COLO829 (cell line): ENCODE data around the gene TMEM95.
"Not testable (repeated sequence)": the region's sequence is repeated elsewhere in the genome, so short reads cannot be mapped to it uniquely, and the experiment has no call there.

Experiments used
- DNase-seq: peaks from one replicate; pipeline ENCODE4 v3.0.0; 2012; ENCODE audit warnings: low spot score

The TMEM95 gene

DNA sequence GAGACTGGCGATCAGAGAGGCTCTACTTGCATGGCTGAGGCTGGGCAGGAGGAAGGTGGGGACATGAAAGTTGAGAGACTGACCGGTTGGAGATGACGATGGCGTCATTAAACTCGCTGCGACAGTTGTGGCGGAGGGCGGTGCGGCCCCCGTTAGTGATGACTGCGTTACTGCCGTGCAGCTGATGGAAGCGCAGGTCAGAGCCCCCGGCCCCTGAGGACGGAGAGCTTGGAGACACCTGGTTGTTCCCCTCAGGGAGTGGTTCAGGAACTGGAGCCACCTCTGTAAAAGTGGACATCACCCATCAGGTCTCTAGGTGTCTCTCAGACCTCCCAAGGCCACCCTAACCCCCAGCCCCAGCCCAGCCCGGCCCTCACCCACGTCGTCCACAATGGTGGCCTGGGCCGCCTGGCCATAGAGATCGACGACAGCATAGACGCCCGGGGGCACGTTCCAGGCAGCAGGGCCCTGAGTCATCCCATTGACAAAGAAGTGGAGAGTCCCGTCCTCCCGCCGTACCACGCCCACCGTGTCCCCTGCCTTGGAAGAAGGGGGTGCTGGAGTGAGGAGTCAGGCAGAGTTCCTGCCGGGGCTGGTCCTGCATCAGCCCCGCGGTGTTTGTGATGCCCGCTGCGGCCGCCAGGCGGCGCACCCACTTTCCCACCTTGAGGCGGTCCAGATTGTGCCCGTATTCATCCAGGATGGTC, 31.1 kb upstream of the TMEM95 start:
- peak; percentile 51 for DNase-seq

DNA sequence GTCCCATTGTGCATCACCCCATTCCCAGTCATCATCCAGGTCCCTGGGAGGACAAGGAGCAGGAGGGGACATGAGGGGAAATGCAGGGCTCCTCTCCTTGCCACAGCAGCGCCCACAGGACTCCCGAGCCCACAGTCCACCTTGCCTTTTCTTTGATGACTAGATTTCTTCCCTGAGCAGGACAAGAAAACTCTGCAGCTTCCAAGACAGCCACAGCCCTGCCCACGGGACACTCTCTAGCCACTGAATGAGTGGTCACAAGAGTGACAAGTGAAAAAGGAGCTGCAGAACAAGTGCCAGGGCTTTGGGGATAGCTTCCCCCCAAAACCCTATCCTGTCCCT, 30.5 kb upstream of the TMEM95 start:
- DNase-seq, result no peak

DNA sequence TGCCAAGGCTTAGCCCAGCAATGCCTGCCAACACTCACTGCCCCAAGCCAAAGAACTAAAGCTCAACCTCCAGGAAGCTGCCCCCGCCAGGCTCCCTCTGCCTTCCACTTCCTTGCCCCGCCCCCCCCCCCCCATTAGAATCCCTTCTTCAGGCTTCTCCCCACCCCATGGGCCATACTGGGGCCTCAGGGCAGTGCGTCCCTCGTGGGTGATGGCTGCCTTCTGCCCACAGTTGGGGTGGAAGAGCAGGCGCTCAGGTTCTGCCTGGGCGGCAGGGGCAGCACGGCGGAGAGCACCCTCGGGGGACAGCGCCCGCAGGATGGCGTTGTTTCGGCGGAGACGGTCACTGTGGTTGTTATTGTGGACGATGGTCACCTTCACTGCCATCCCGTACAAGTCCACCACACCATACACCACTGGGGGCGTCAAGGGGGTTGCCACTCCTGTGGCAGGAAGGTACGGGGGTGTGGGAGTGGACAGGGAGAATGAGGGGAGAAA, 29.9 kb upstream of the TMEM95 start:
- no peak for DNase-seq

DNA sequence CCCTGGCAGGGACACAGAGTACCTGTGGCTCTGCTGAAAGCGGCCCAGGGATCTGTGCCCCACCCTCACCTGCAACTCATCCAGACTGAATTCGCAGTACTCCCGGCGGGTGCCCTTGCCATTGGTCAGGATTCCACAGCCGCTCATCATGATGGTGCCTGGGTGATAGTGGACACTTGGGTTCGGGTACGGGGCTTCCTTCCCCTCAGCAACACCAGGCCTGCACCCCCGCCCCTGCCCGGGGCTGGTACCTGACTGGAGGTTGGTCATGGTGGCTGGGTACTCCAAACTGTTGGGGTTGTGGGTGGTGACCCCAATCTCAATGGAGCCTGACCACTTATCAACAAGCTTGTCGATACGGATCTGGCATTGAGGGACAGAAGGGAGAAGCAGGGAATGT, 28.8 kb upstream of the TMEM95 start:
- no peak for DNase-seq

DNA sequence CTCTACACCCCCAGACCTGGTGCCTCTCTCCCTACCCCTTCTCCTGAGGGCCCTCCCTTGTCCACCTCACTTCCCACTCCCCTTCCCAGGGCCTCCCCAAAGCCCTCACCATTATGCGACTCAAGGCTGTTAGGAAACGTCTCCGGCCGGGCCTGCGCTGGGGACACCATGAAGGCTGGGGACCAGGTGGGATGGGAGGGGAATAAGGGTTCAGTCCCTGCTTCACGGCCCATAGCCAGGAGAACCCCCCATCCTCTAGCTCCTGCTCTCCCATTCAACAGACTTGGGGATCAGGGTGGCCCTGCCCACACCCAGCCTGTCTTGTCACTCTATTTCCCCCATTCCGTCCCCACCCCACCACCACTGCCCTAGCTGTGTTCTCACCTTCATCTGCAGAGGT, 27.9 kb upstream of the TMEM95 start:
- DNase-seq, result no peak

DNA sequence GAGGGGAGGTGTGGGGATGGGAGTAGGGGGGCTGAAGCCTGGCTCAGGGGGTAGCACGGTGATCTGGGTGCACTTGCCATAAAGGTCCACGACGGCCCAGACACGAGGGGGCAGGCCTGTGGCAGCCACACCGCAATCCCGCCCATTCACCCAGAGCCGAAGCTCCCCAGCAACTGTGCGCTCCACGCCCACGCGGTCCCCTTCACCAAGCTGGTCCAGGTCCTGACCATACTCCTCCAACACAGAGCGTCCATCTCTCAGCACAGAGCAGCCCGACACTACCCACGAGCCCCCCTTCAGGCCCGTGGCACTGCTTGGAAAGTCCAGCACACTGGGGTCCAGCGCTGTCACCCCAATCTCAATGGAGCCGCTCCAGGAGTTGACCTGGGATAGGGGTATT, 27.5 kb upstream of the TMEM95 start:
- no peak for DNase-seq

DNA sequence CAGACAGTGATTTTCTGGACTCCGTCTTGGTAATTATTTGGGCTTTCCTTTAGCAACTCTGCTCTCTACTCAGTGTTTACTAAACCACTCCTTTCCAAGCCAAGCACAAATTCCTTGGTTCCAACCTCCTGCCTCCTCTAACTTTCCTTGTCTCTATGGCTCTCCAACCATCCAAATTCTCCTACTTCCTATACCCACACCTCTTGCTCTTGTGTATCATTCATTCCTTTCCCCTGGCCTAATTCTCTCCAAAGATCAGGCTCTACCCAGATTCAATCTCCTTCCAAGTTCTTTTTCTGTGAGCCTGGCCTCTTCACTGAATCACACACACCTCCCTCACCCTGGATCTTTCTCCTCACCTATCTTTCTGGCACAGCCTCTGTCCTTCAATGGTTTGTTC, 26.9 kb upstream of the TMEM95 start:
- DNase-seq, result no peak

DNA sequence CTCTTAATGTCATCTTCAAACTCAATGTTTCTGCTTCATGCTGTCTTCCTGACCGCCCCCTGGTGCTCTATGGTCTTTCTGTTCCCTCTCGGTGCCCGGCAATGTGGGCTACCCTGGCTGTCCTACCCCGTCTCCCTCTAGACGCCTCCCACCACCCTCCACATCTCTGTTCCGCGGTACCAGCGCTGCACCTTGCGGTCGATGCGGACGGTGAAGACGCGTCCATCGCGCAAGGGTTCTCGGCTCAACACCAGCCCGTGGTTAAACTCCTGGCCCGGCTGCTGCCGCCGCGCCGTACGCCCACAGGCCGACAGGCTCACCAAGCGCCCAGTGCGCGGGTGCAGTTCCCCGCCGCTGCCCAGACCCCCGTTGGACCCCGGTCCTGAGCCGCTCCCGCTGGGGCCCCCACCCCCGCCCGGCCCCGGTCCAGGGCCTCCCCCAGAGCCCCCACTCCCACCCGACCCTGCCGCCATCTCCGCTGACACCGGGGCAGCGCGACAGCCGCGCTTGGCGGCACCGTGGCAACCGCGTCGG, 26.0 kb upstream of the TMEM95 start, which contains the start of gene NEURL4:
Gene NEURL4, minus strand, starts transcription at position 496 of the 534 bp plus-strand sequence. Its CDS starts 23 bp downstream, at position 473.
- DNase-seq, result no peak

DNA sequence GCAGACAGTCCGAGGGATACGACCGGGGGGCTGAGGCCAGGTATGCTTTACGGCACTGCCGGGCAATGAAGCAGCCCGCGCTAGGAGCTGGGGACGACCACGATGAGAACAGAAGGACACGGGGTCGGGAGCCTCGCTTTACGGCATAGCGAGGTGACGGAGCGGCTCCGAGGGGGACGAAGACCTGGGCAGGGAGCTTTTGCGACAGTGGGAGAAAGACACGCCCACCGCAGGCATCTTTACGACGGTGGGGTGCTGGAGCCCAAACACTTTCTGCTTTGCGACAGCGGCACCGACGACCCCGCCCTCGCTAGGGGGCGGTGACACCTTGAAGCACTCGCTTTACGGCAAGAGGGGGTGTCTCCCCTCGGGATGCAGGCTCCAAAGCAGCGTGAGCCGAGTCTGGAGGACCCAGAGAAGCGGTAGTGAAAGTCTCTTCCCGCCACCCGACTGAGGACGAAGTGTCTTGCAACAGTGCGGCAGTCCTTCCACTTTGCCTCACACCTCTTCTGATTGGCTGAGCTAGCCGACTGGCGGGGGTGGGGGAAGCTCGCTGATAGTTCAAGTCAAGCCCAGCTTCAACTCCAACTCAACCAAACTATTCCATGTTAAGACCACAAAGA, 25.5 kb upstream of the TMEM95 start:
- DNase-seq, result peak; percentile 99

DNA sequence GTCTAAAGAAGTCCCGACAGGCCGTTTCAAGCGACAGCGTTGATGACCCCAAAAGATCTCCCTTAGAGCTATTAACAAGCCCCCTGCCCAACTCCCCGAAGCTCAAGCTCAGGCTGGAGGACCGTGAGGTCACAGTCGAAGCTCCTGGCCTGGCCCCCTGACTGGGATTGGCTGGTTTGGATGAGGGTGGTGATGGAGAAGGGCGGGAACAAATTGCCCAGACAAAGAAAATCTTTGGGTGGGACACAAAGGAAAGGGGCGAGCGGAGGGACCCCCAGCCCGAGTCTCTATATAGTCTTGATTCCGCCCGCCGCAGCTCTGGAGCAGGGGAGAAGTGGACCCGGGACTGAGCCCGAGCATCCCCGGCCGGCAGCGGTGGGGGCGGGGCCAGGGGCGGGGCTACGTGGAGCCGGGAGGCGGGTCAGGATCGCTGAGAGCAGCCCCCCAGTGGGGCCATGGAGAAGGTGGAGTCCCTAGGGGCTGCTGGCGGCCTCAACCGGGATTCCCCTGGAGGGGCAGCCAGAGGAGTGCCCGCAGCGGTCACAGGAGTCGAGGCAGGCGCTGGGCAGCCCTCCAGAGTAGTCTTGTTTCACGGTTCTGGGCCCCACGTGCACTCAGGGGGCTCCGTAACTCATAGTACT, 24.8 kb upstream of the TMEM95 start:
- peak; percentile 86 for DNase-seq

DNA sequence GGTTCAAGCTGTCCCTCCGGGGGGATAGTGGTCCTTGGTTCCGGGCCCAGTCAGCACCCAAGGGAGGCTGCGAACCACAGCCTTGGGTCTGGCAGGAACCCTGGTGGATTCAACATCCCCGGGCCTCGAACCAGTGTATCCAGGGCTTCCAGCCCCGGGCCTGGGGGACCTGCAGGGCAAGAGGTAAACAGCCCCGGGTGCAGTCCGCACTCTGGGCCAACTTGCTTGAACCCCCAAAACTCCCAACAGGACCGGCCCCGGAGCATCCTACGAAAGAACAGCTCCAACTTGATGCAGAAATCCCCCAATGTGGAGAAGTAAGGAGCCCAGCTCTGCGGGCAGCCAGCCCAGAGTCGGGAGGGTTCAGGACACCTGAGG, 24.3 kb upstream of the TMEM95 start:
- DNase-seq, result no peak

DNA sequence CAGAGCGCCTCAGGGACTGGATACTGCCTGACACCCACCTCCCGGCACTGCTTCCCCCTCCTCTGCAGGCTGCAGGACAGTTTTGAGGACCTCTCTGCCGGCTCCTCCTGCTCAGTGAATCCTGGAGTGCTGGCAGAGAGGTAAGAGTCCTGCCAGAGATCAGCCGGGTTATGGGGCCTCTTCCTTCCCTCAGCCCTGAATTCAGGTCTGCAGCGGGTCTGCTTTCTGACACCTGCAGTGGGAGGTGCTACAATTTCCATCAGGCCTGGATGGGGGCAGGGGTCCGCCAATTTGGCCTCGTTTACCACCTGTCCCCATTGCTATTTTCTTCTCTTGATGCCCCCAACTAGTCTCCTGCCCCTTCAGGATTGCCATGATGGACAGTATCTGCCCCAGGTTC, 22.8 kb upstream of the TMEM95 start:
- no peak for DNase-seq

DNA sequence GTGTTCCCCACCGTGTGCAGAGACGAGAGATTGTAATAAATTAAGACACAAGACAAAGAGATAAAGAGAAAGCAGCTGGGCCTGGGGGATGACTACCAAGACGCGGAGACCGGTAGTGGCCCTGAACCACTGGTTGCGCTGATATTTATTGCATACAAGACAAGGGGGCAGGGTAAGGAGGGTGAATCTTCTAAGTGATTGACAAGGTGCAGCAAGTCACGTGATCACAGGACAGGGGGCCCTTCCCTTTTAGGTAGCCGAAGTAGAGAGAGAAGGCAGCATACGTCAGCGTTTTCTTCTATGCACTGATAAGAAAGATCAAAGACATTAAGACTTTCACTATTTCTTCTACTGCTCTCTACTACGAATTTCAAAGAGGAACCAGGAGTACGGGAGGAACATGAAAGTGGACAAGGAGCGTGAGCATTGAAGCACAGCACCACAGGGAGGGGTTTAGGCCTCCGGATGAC, 22.3 kb upstream of the TMEM95 start:
- not testable (repeated sequence) for DNase-seq

DNA sequence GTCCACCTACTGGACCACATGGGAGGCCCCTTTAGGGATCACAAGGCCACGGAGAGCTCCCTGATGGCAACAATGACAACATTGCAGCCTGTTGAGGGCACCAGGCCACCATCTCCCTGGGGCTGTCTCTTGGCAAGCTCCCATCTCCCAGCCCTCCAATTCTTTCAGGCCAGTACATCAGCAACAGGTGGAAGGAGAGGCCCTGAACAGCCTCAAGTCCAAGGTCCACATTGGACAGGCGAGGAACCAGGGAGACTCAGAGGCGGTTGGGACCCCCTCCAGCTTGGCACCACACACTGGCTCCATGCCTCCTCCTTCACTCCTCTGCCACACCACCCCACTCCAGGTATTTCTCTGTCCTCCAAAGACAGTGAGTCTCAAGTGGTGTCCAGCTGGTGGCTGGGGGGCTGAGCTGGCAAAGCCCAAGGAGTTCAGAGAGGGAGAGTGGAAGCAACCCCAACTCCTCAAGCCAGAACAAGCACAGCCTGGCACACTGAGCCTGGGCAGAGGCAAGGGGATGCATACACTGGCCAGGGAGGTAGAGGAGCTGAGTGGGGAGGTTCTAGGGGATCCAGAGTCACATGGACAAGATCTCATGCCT, 19.9 kb upstream of the TMEM95 start:
- DNase-seq, result no peak

DNA sequence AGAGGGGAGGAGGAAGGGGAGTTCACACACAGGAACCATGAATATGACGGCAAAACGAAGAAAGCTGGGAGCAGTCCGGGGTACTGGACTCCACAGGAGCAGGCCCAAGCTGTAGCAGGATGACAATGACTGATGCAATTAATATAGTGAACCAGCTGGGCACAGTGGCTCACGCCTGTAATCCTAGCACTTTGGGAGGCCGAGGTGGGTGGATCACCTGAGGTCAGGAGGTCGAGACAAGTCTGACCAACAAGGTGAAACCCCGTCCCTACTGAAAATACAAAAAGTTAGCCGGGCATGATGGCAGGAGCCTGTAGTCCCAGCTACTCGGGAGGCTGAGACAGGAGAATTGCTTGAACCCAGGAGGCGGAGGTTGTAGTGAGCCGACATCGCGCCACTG, 19.2 kb upstream of the TMEM95 start:
- not testable (repeated sequence) for DNase-seq

DNA sequence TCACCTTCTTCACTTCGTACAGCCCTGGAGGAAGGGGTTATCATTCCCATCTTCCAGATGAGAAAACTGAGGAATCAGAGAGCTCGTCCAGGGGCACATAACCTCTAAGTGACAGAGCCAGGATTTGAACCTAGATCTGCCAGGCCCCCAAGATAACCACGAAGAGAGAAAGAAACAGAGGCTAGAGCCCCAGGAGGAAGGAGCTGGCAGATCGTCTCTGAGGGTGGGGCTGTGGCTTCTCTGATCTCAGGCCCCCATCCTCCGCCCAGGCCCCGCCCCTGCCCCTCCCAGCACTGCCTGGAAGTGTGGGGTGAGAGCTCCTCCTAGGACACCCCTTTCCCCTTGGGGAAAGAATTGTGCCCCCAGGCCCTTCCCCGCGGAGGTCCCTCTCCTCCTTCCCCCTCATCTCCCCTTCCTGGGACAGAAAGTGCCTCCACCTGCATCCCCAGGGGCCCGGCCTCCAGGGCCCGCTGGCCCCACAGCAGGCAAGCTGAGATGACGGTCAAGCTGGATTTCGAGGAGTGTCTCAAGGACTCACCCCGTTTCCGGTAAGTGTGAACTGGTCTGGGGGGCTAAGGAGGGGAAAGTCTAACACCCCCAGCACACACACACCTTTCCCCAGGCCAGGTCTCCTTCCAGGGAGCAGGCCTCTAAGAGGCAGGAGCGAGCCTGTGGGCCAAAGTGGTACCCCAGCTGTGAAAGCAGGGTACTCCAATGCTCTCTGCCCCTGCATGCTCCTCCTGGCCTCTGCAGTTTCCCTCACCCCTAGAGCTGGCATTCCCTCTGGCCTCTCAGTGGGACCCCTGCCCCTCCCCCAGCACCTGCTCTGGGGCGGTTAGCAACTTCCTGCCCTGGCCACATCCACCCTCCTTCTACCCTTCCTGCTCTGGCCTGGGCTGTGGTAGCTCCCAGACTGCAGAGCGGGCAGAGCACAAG, 18.4 kb upstream of the TMEM95 start, which contains the start of gene ACAP1:
Gene ACAP1, plus strand, starts transcription at position 290 of the 936 bp plus-strand sequence. Its CDS starts 206 bp downstream, at position 496.
- DNase-seq, result no peak

DNA sequence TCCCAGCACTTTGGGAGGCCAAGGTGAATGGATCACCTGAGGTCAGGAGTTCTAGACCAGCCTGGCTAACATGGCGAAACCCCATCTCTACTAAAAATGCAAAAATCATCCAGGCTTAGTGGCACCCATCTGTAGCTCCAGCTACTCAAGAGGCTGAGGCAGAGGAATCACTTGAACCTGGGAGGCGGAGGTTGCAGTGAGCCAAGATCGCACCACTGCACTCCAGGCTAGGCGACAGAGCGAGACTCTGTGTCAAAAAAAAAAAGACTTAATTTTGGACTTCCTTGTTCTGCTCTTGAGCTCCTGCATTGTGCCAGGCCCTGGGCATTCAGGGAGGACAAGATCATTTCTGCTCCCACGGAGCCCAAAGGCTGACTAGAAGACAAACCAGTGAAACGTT, 17.4 kb upstream of the TMEM95 start:
- not testable (repeated sequence) for DNase-seq

DNA sequence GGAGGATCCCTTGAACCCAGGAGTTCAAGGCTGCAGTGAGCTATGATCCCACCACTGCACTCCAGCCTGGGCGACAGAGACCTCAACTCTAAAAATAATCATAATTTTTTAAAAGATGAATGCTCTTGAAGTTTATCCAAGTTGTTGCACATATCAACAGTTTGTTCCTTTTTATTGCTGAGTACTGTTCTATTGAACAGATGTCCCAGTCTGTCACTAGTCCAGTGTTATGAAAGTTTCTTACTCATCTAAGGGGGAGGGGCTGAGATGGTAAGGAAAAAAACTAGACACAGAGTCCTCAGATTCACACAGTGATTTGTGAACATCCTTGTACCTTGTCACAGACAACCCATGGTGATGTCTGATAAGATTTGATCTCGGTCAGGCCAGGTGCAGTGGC, 14.8 kb upstream of the TMEM95 start:
- DNase-seq, result no peak

DNA sequence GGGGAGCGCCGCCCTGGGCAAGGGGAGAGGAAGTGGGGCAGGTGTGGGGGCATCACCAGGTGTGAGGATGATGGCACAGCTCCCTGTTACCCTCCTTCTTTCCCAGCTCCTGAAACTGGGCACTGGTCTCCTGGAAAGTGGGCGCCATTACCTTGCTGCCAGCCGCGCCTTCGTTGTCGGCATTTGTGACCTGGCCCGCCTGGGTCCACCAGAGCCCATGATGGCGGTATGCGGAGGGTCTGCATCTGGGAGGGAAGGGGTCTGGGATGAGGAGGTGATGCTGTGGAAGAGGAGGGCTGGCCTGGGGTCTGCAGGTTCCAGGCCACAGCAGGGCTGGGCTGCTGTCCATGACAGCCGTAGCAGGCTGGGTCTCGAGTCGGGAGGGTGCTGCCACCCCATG, 13.1 kb upstream of the TMEM95 start:
- DNase-seq, result no peak

DNA sequence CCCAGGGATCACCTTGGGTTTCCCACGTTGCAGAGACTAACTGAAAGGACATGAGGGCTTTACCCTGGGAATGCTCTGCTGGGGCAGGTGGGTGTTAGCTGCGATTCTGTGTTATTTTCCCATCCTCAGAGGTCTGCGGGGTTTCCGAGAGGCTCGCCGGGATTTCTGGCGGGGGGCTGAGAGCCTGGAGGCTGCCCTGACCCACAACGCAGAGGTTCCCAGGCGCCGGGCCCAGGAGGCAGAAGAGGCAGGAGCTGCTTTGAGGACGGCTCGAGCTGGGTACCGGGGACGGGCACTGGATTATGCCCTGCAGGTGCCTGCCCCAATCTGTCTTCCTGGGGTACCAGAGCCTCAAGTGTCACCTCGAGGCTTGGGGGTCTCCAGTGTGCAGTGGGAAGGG, 11.7 kb upstream of the TMEM95 start:
- no peak for DNase-seq
